Endothelial cell of umbilical vein (primary cell): Measurements from ENCODE around the gene SH2D6. TPM values are rescaled to one million over a fixed set of nuclear protein-coding genes. Genes with fewer than 3 reads are reported as not detected.

Experiments
- BruUV-seq: library from RNA; stranded (reverse); fragments of 400-500 nt; replicated peaks from 2 replicates; lab custom pipeline; 2021; lab: Mats Ljungman, UMichigan
- CTCF ChIA-PET: fragments of 300-600, 350-600 bp; sonication (Branson Sonifier 250); formaldehyde crosslinking; loops from one replicate; lab custom pipeline; 2021; ENCODE audit warnings: antibody characterized with exemption, inconsistent platforms; lab: Charles Lee
- POLR2A ChIA-PET: fragments of 300-600, 350-600 bp; sonication (Branson Sonifier 250); formaldehyde crosslinking; loops from one replicate; lab custom pipeline; 2021; ENCODE audit warnings: antibody characterized with exemption, inconsistent platforms; lab: Charles Lee
- DNase-seq: peaks from one replicate; pipeline ENCODE4 v3.0.0-alpha.2; 2011; ENCODE audit warnings: low read depth, low spot score
- FAIRE-seq: peaks from 2 replicates; lab custom pipeline; 2011; peaks lifted over from hg19 to GRCh38; lab: Jason Lieb, UNC
- H2AFZ ChIP-seq: 2 replicates; pipeline ENCODE4 v1.6.0; 2012; ENCODE audit warnings: low read depth, low read length, control low read depth, inconsistent platforms
- H3K27ac ChIP-seq: 2 replicates; pipeline ENCODE4 v1.5.1; 2011; ENCODE audit warnings: low read depth, mild to moderate bottlenecking, control low read depth, low read length, moderate library complexity; ENCODE audit not compliant: insufficient read depth
- H3K27me3 ChIP-seq, 2 experiments: 2 replicates each; pipeline versions ENCODE4 v1.6.0 to v1.6.1; 2011; ENCODE audit warnings: low read length in 2 of 2, mixed read lengths in 1 of 2; ENCODE audit not compliant: control insufficient read depth in 2 of 2, insufficient read depth in 2 of 2
- H3K36me3 ChIP-seq, 2 experiments: 2 replicates in 1 of 2; 3 replicates in 1 of 2; pipeline ENCODE4 v1.5.1; 2011; ENCODE audit warnings: low read length in 2 of 2, mild to moderate bottlenecking in 1 of 2, moderate library complexity in 1 of 2; ENCODE audit not compliant: control insufficient read depth in 2 of 2, insufficient read depth in 2 of 2; ENCODE audit errors: extremely low read depth in 1 of 2
- H3K4me1 ChIP-seq: 3 replicates; pipeline ENCODE4 v1.5.1; 2011; ENCODE audit warnings: mild to moderate bottlenecking, low read length; ENCODE audit not compliant: control insufficient read depth, insufficient read depth; ENCODE audit errors: extremely low read depth
- H3K4me2 ChIP-seq: 2 replicates; pipeline ENCODE4 v1.6.1; 2011; ENCODE audit warnings: low read length, control low read depth, mixed read lengths; ENCODE audit not compliant: insufficient read depth
- H3K4me3 ChIP-seq, 3 experiments: fragments of 200-600 bp in 1 of 3; sonication (generic), shearing (Covaris generic) in 1 of 3; replicated peaks in 1 of 3; 2 replicates each; pipeline ENCODE4 v1.5.1; 2011 to 2016; ENCODE audit warnings: control low read depth in 3 of 3, low read length in 3 of 3, mild to moderate bottlenecking in 2 of 3, inconsistent platforms in 1 of 3, low read depth in 1 of 3, moderate library complexity in 1 of 3; ENCODE audit not compliant: insufficient read depth in 1 of 3
- H3K79me2 ChIP-seq: 2 replicates; pipeline ENCODE4 v1.6.0; 2012; ENCODE audit warnings: low read length, inconsistent platforms; ENCODE audit not compliant: control insufficient read depth, insufficient read depth
- H3K9ac ChIP-seq: replicated peaks from 2 replicates; pipeline ENCODE3; 2011; ENCODE audit warnings: low read length, control low read depth; ENCODE audit not compliant: insufficient read depth; ENCODE audit errors: extremely low read depth
- H3K9me1 ChIP-seq: replicated peaks from 3 replicates; pipeline ENCODE4 v1.6.0; 2011; ENCODE audit warnings: mild to moderate bottlenecking, low read length; ENCODE audit not compliant: control insufficient read depth, insufficient read depth; ENCODE audit errors: extremely low read depth
- H3K9me3 ChIP-seq: replicated peaks from 2 replicates; pipeline ENCODE4 v1.5.1; 2012; ENCODE audit warnings: low read length, inconsistent platforms; ENCODE audit not compliant: control insufficient read depth, insufficient read depth
- H4K20me1 ChIP-seq: replicated peaks from 2 replicates; pipeline ENCODE3; 2011; ENCODE audit warnings: mild to moderate bottlenecking, low read length; ENCODE audit not compliant: control insufficient read depth, insufficient read depth; ENCODE audit errors: extremely low read depth
- CTCF ChIP-seq, 2 donors: IDR thresholded peaks; 1 replicate in 1 of 2; 2 replicates in 1 of 2; pipeline ENCODE4 v1.5.1; 2011; ENCODE audit warnings: low read length in 2 of 2, mild to moderate bottlenecking in 2 of 2, moderate library complexity in 2 of 2, control low read depth in 1 of 2, inconsistent platforms in 1 of 2, low read depth in 1 of 2; ENCODE audit not compliant: insufficient read depth in 1 of 2; ENCODE audit errors: extremely low read depth in 1 of 2
- EZH2 ChIP-seq: IDR thresholded peaks from 2 replicates; pipeline ENCODE4 v1.6.1; 2012; ENCODE audit warnings: borderline replicate concordance, low read depth, mild to moderate bottlenecking, moderate library complexity, low read length, inconsistent platforms; ENCODE audit not compliant: severe bottlenecking
- FOS ChIP-seq: IDR thresholded peaks from 2 replicates; pipeline ENCODE4 v1.6.1; 2011; ENCODE audit warnings: mild to moderate bottlenecking, low read length, moderate library complexity, borderline replicate concordance; ENCODE audit not compliant: insufficient read depth
- GATA2 ChIP-seq: IDR thresholded peaks from 2 replicates; pipeline ENCODE4 v1.7.0; 2011; ENCODE audit warnings: low read depth, mild to moderate bottlenecking, moderate library complexity, mixed read lengths, low read length; ENCODE audit not compliant: insufficient read length, insufficient read depth
- POLR2AphosphoS5 ChIP-seq: IDR thresholded peaks from 2 replicates; pipeline ENCODE4 v1.6.1; 2012; ENCODE audit warnings: low read depth, mild to moderate bottlenecking, control low read depth, low read length, moderate library complexity; ENCODE audit not compliant: insufficient read depth
- dilution Hi-C: fragments of 300-500 bp; cut with MboI; formaldehyde crosslinking; loops from one replicate; pipeline ENCODE4 v1.15.0; 2019; ENCODE audit warnings: low sequenced_read_pairs; ENCODE audit not compliant: extremely low pct_ligation_motif_present
- intact Hi-C: fragments of 100-400 bp; cut with micrococcal nuclease; formaldehyde crosslinking; loops from one replicate; pipeline ENCODE4 v1.10.0; 2022
- polyA plus RNA-seq, 4 experiments: library from polyadenylated mRNA; depleted of rRNA in 3 of 4; stranded (reverse) in 3 of 4; unstranded in 1 of 4; fragments of >200 nt; gene quantifications; 2 replicates each; pipeline versions ENCODE4 v1.2.1 to v1.2.3, GENCODE V29; 2011 to 2012; ENCODE audit warnings: missing spikeins in 1 of 4
- total RNA-seq: library from RNA; stranded (reverse); gene quantifications from 2 replicates; pipeline ENCODE4 v1.2.3, GENCODE V29; 2021

SH2D6 gene
- total and polyA plus RNA-seq, 2 donors (not counting 3 experiments of a cell fraction or from before 2014, with no cell fraction given): 0.53 TPM; not detected in 1

DNA sequence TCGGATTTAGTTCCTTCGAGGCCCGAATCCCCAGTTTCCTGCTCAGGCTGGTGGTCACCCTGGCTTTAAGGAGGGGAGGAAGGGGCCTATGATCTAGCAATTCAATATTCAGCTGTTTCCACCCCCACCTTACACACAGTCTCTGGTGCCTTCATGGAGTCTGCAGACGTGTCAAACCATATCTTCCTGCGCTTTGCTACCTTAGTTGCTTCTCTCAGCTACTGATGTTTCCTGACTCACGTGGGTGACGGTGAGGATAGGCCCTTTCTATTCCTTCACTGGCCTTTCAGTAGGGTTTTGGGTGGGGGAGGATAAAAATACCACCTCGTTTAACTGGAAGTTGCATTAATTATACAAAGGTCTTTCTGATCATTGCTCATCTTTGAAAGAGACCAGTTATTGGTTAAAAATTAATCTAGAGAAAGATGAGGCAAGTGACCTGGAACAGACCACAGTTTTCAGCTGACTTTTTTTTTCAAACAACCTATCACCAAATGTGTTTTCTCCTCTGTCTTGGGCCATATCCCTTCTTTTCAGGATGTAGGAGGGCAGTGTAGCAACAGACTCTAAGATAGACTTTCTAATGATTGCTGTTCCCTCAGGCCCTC is 49.7 kb downstream of the SH2D6 start:
- Histone ChIP-seq H2AFZ (no peak overlapping the region), H3K4me2 (no peak overlapping the region), H3K4me1 (no peaks in the 10 kb centered on the region), H3K9me3 (no peaks in the 10 kb centered on the region), H3K9me1 (no peaks in the 10 kb centered on the region), H3K27me3 (no peaks in the 10 kb centered on the region), H3K9ac (no peak overlapping the region), H3K79me2 (no peaks in the 10 kb centered on the region), H3K27ac (no peak overlapping the region), H4K20me1 (no peaks in the 10 kb centered on the region), H3K36me3 (no peaks in the 10 kb centered on the region), H3K4me3 (no peak overlapping the region)
- FAIRE-seq (no peak), DNase-seq (no peak)
- dilution Hi-C loops (no loop called here), intact Hi-C loops (no loop called here)
- TF ChIP-seq FOS (no peak), CTCF (IDR thresholded peaks at IDR 0.05; ENCODE audit: extremely low read depth in 1 of 2, insufficient read depth in 1 of 2, low read depth in 1 of 2, low read length in 2 of 2) (no peak), GATA2 (no peak), EZH2 (no peak), POLR2AphosphoS5 (no peak)
- POLR2A ChIA-PET: interaction anchor here (0.6 to 1.5 kb wide), 2 partner anchors 71 to 107 kb away, joined by 5 to 11 read pairs; partner anchors contain the start of gene MAT2A
- no TSS peak for BruUV-seq
- CTCF ChIA-PET: interaction anchor here (0.9 kb wide), 1 partner anchor 10 kb away, joined by 4 read pairs; no protein-coding TSS in a partner anchor
